HG03469 (cell line): ENCODE data around the gene XKR8.
"Not testable (repeated sequence)": the region's sequence is repeated elsewhere in the genome, so short reads cannot be mapped to it uniquely, and the experiment has no call there.

Experiments
- ATAC-seq: cut with Tn5 transposase; IDR thresholded peaks from one replicate; pipeline ENCODE4 v1.9.1; 2021; ENCODE audit warnings: mild to moderate bottlenecking, moderate library complexity, moderate number of reproducible peaks; ENCODE audit not compliant: unreplicated experiment

Gene XKR8

GRCh38 chr1:27981145-27981544 is 21.4 kb downstream of the XKR8 start:
- ATAC-seq, result no peak

GRCh38 chr1:27990920-27991537 is 31.3 kb downstream of the XKR8 start:
- ATAC-seq, result no peak

- ATAC-seq, result no peak
These were observed 32.5 kb downstream of the XKR8 start for GRCh38 chr1:27992276-27992675.

- no peak for ATAC-seq
These were observed 33.5 kb downstream of the XKR8 start for GRCh38 chr1:27993241-27993640.

GRCh38 chr1:27994060-27994459 is 34.3 kb downstream of the XKR8 start:
- ATAC-seq, result no peak

- ATAC-seq, result not testable (repeated sequence)
These were observed 34.8 kb downstream of the XKR8 start for GRCh38 chr1:27994526-27994925.

GRCh38 chr1:27999055-27999454 is 39.3 kb downstream of the XKR8 start:
- no peak for ATAC-seq

GRCh38 chr1:28002600-28002999 is 42.8 kb downstream of the XKR8 start:
- no peak for ATAC-seq

GRCh38 chr1:28003117-28003516 is 43.3 kb downstream of the XKR8 start:
- not testable (repeated sequence) for ATAC-seq

GRCh38 chr1:28010969-28011368 is 51.2 kb downstream of the XKR8 start:
- ATAC-seq, result no peak
